Tibial artery (tissue), 4 donors: ENCODE results near the gene SIM2.
A peak's percentile ranks its signal among the peaks of the same experiment; 100 is the strongest.

Experiments used
- DNase-seq, 2 donors: peaks; one replicate each; pipeline ENCODE4 v3.0.0-alpha.2; 2019
- H3K27ac ChIP-seq, 2 donors: fragments of 200-600 bp; sonication (generic) in 1 of 2; 1 replicate in 1 of 2; 2 replicates in 1 of 2; pipeline ENCODE4 v1.5.1; 2018 to 2019; ENCODE audit warnings: mild to moderate bottlenecking in 1 of 2
- H3K27me3 ChIP-seq, 2 donors: fragments of 200-600 bp; sonication (generic) in 1 of 2; one replicate each; pipeline versions ENCODE4 v1.5.1 to v1.6.0; 2016 to 2019
- H3K36me3 ChIP-seq, 3 donors: fragments of 200-600 bp; sonication (generic) in 2 of 3; one replicate each; pipeline ENCODE4 v1.5.1; 2016 to 2019; ENCODE audit warnings: mild to moderate bottlenecking in 2 of 3
- H3K4me1 ChIP-seq, 4 donors: fragments of 200-600 bp; sonication (generic) in 2 of 4; 1 replicate in 3 of 4; 2 replicates in 1 of 4; pipeline ENCODE4 v1.5.1; 2016 to 2019
- H3K4me3 ChIP-seq, 2 donors: fragments of 200-600 bp; sonication (generic) in 1 of 2; 1 replicate in 1 of 2; 2 replicates in 1 of 2; pipeline ENCODE4 v1.5.1; 2018 to 2019; ENCODE audit warnings: mild to moderate bottlenecking in 2 of 2
- H3K9me3 ChIP-seq, 3 donors: fragments of 200-600 bp; sonication (generic) in 1 of 3; one replicate each; pipeline ENCODE4 v1.5.1; 2016 to 2019
- intact Hi-C: fragments of 100-400 bp; cut with DNase I; formaldehyde crosslinking; loops from one replicate; pipeline ENCODE4 v1.15.0; 2023; ENCODE audit warnings: low total_unique reads
- TF ChIP-seq, protein P1 (sequence below), 2 experiments: fragments of 200-600 bp in 1 of 2; fragments of 450-650 bp in 1 of 2; IDR thresholded peaks; one replicate each; pipeline ENCODE4 v1.5.1; 2017 to 2019; ENCODE audit warnings: antibody characterized with exemption in 2 of 2, mild to moderate bottlenecking in 1 of 2, moderate library complexity in 1 of 2

SIM2 gene

DNA sequence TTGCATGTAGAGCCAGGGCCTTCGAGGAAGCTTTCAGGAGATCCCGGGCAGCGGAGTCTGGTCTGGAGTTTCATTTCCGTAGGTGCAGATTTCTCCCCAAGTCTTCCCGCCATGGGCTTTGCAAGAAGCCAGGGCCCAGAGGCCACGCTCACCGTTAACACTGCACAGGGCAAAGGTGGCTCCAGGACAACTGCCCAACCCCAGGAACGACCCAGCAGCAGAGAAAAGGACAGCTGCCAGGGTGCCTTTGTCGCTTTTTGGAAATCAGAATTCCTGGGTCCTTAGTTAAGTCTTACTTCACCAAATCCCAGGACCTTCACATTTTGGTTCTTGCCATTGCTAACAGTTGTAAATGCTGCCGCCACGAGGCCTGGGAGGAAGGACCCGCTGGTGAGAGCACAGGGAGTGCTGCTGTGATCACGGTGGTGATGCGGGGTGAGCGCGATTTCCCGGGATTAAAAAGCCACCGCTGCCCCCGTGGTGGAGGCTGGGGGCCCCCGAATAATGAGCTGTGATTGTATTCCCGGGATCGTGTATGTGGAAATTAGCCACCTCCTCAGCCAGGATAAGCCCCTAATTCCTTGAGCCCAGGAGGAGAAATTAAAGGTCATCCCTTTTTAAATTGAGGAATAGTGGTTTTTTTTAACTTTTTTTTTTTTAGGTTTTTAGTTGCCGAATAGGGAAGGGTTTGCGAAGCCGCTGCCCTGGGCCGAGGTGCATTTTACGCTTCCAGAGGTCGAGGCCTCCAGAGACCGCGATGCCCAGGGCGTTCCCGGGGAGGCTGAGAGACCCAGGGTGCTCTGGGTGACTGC, 8.2 kb downstream of the SIM2 start:
- Histone ChIP-seq H3K27ac (no peak overlapping the region), H3K27me3 (peaks cover 6 to 100% of the 10 kb centered on the region in 2 donors), H3K9me3 (no peaks in the 10 kb centered on the region), H3K4me3 (no peak overlapping the region), H3K4me1 (peaks cover 0 to 63% (median 48%) of the 10 kb centered on the region in 4 donors), H3K36me3 (no peaks in the 10 kb centered on the region)
- intact Hi-C loops: no loop called here
- DNase-seq: peak in 1 of 2 donors; percentile 23
- TF ChIP-seq, protein P1, sequence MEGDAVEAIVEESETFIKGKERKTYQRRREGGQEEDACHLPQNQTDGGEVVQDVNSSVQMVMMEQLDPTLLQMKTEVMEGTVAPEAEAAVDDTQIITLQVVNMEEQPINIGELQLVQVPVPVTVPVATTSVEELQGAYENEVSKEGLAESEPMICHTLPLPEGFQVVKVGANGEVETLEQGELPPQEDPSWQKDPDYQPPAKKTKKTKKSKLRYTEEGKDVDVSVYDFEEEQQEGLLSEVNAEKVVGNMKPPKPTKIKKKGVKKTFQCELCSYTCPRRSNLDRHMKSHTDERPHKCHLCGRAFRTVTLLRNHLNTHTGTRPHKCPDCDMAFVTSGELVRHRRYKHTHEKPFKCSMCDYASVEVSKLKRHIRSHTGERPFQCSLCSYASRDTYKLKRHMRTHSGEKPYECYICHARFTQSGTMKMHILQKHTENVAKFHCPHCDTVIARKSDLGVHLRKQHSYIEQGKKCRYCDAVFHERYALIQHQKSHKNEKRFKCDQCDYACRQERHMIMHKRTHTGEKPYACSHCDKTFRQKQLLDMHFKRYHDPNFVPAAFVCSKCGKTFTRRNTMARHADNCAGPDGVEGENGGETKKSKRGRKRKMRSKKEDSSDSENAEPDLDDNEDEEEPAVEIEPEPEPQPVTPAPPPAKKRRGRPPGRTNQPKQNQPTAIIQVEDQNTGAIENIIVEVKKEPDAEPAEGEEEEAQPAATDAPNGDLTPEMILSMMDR (IDR thresholded peaks at IDR 0.05): no peak

DNA sequence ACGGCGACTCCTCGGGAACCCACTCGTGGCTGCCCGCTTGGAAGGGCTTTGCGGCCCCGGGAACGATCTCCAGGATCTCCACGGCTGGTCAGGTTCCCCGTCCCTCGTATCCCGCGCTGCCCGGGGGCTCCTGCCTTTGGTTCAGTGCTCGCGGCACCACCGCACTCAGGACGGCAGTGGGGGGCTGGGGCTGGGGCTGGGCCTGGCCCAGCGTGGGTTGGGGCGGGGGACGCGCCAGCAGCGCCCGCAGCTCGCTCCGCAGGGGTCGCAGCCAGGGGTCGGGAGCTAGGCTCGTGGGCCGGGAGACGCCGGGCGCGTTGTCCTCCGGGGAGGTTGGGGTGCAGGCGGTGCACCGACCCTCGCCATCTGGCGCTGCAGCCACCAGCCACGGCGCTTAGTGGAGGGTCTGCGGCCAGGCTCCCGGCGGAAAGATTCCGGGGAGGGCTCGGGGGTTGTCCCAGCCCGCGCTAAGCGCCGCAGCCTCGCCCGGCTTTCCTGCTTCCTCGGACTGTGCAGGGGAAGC, 8.9 kb downstream of the SIM2 start:
- H3K9me3 ChIP-seq: no peaks in the 10 kb centered on the region
- no peaks in the 10 kb centered on the region for H3K36me3 ChIP-seq
- peak in 1 of 2 donors; percentile 31 for DNase-seq
- intact Hi-C loops: no loop called here
- H3K4me1 ChIP-seq: peaks cover 0 to 63% (median 48%) of the 10 kb centered on the region in 4 donors
- TF ChIP-seq, protein P1 (IDR thresholded peaks at IDR 0.05): no peak
- H3K27ac ChIP-seq: no peak overlapping the region
- peak overlapping the region in 1 of 2 donors; percentile 18 for H3K4me3 ChIP-seq
- peaks cover 6 to 100% of the 10 kb centered on the region in 2 donors for H3K27me3 ChIP-seq

DNA sequence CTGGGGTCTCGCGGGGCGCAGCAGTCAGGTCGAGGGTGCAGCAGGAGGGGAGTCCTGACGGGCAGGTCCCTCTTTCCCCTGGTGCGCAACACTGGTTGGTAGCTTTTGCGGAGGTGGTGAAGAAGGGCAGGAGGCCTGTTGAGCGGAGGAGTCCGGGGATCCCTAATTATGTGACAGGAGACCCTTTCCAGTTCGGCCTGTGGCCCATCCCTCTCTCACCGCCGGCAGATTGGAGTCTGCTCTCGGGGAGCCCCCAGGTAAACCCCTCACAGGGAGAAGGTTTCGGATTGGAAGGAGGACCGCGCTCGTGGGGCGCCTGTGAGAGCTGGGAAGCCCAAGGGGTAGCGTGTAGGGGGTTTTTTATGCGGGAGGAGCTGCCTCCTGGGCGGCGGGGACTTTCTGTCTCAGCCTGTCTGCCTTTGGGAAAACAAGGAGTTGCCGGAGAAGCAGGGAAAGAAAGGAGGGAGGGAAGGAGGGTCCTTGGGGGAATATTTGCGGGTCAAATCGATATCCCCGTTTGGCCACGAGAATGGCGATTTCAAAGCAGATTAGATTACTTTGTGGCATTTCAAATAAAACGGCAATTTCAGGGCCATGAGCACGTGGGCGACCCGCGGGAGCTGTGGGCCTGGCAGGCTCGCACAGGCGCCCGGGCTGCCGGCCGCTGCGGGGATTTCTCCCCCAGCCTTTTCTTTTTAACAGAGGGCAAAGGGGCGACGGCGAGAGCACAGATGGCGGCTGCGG, 9.5 kb downstream of the SIM2 start:
- Histone ChIP-seq H3K4me3 (peak overlapping the region in 1 of 2 donors; percentile 18), H3K9me3 (no peaks in the 10 kb centered on the region), H3K4me1 (peaks cover 0 to 63% (median 48%) of the 10 kb centered on the region in 4 donors), H3K27ac (no peak overlapping the region), H3K36me3 (no peaks in the 10 kb centered on the region), H3K27me3 (peaks cover 6 to 98% of the 10 kb centered on the region in 2 donors)
- DNase-seq: peak in 1 of 2 donors; percentile 60
- TF ChIP-seq, protein P1 (IDR thresholded peaks at IDR 0.05): no peak
- intact Hi-C loops: no loop called here

DNA sequence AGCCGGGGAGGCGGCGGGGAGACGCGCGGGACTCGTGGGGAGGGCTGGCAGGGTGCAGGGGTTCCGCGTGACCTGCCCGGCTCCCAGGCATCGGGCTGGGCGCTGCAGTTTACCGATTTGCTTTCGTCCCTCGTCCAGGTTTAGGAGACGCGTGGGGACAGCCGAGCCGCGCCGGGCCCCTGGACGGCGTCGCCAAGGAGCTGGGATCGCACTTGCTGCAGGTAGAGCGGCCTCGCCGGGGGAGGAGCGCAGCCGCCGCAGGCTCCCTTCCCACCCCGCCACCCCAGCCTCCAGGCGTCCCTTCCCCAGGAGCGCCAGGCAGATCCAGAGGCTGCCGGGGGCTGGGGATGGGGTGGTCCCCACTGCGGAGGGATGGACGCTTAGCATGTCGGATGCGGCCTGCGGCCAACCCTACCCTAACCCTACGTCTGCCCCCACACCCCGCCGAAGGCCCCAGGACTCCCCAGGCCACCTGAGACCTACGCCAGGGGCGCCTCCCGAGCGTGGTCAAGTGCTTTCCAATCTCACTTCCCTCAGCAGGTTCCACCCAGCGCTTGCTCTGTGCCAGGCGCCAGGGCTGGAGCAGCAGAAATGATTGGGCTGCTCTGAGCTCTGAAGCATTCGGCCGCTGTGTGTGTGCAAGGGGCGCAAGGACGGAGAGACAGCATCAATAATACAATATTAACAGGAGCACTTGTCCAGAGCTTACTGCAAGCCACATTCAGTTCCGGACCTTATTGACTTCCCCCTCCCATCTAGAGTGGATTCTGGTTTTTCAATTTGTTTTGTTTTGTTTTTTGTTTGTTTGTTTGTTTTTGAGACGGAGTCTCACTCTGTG, 10.3 kb downstream of the SIM2 start:
- H3K9me3 ChIP-seq: no peaks in the 10 kb centered on the region
- intact Hi-C loops: no loop called here
- peak in 1 of 2 donors; percentile 64 for DNase-seq
- H3K36me3 ChIP-seq: no peaks in the 10 kb centered on the region
- H3K4me1 ChIP-seq: peaks cover 0 to 62% (median 48%) of the 10 kb centered on the region in 4 donors
- peaks cover 6 to 95% of the 10 kb centered on the region in 2 donors for H3K27me3 ChIP-seq
- peak overlapping the region in 1 of 2 donors; percentile 18 for H3K4me3 ChIP-seq
- TF ChIP-seq, protein P1 (IDR thresholded peaks at IDR 0.05): no peak
- no peak overlapping the region for H3K27ac ChIP-seq
